HG02610 (cell line): ENCODE data around the gene SAXO2.
"Not testable (repeated sequence)": the region's sequence is repeated elsewhere in the genome, so short reads cannot be mapped to it uniquely, and the experiment has no call there.

Source experiments
- ATAC-seq: cut with Tn5 transposase; IDR thresholded peaks from one replicate; pipeline ENCODE4 v1.9.1; 2021; ENCODE audit warnings: mild to moderate bottlenecking, moderate library complexity; ENCODE audit not compliant: unreplicated experiment

The SAXO2 gene

GRCh38 chr15:82332711-82333602 lies 70.3 kb downstream of the SAXO2 start:
- ATAC-seq, result not testable (repeated sequence)

DNA sequence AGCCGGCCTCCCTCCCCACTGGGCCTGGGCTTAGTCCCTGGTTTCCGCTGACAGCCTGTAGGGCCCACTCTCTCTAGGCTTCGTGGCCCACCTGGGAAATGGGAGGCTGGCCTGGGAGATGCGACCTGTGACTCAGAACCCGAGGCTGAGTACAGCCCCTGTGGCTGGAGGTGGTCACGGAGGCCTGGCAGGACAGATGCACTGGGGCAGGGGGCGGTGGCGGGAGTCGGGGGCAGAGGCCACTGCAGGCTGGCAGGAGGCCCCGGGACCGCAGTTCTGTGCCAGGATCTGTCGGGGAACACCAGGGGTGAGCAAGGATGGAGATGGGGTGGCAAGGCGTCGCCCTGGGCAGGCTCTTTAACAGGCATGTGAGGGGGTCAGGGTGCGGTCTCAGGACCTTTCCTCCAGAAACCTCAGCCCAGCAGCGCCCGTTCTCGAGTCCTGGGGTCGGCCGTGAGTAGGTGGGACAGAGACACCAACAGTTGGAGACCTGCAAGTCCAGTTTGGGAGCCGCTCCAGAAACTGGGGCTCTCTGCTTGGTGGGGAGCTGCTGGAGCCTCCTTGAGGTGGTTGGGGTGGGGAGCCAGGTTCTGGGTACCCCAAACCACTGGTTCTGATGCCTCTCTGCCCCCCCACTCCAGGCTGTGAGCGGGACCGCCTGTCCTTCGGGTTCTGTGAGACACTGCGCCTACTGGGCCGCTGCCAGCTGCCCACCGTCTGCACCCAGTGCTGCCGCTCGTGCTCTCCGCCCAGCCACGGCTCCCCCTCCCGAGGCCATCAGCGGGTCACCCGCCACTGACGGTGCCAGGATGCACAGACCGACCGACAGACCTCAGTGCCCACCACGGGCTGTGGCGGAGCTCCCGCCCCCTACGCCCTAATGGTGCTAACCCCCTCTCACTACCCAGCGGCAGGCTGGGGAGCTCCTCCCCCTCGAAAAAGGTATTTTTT lies 71.3 kb downstream of the SAXO2 start:
- ATAC-seq, result not testable (repeated sequence)
